IMR-90 (cell line): ENCODE data around the gene SLC12A7. TPM values are rescaled to one million over a fixed set of nuclear protein-coding genes. Genes with fewer than 3 reads are reported as not detected.
A peak's percentile ranks its signal among the peaks of the same experiment; 100 is the strongest.

Experiments
- ATAC-seq: fragments of 200-7000 bp; cut with Tn5 transposase; 2 replicates; pipeline ENCODE4 v1.9.1; 2020; ENCODE audit warnings: low read depth, mild to moderate bottlenecking, moderate library complexity
- BruUV-seq: library from RNA; stranded (reverse); fragments of 400-500 nt; replicated peaks from 2 replicates; lab custom pipeline; 2021; lab: Mats Ljungman, UMichigan
- CTCF ChIA-PET: fragments of 300-600 bp; formaldehyde crosslinking; extraction: SDS; loops from one replicate; lab custom pipeline; 2021; ENCODE audit warnings: antibody characterized with exemption; lab: Yijun Ruan, JAX
- POLR2A ChIA-PET: fragments of 300-600 bp; sonication (Branson Sonifier 250); formaldehyde crosslinking; loops from one replicate; lab custom pipeline; 2022; ENCODE audit warnings: antibody characterized with exemption; ENCODE audit not compliant: unreplicated experiment; lab: Charles Lee
- DNase-seq: peaks from one replicate; pipeline ENCODE4 v3.0.0; 2013
- H2AFZ ChIP-seq: replicated peaks from 2 replicates; pipeline ENCODE3; 2013; ENCODE audit warnings: low read length, mild to moderate bottlenecking; ENCODE audit not compliant: poor library complexity
- H2AK5ac ChIP-seq: 2 replicates; pipeline ENCODE4 v1.6.1; 2013; ENCODE audit warnings: low read depth, low read length, inconsistent platforms
- H2AK9ac ChIP-seq: replicated peaks from 2 replicates; pipeline ENCODE3; 2013; ENCODE audit warnings: mild to moderate bottlenecking, low read depth, low read length, moderate library complexity; ENCODE audit not compliant: poor library complexity
- H2BK120ac ChIP-seq: 2 replicates; pipeline ENCODE4 v1.6.1; 2013; ENCODE audit warnings: low read depth, low read length, inconsistent platforms
- H2BK15ac ChIP-seq: 3 replicates; pipeline ENCODE4 v1.6.1; 2013; ENCODE audit warnings: low read depth, low read length, inconsistent platforms
- H2BK20ac ChIP-seq: 2 replicates; pipeline ENCODE4 v1.6.1; 2013; ENCODE audit warnings: low read depth, mild to moderate bottlenecking, inconsistent platforms, low read length, moderate library complexity
- H2BK5ac ChIP-seq: 2 replicates; pipeline ENCODE4 v1.6.1; 2013; ENCODE audit warnings: mild to moderate bottlenecking, low read depth, low read length, inconsistent platforms; ENCODE audit not compliant: poor library complexity, severe bottlenecking
- H3K14ac ChIP-seq: replicated peaks from 2 replicates; pipeline ENCODE4 v1.6.1; 2013; ENCODE audit warnings: low read depth, low read length, inconsistent platforms
- H3K18ac ChIP-seq: 2 replicates; pipeline ENCODE4 v1.6.1; 2013; ENCODE audit warnings: low read depth, low read length, control low read depth
- H3K23ac ChIP-seq: 2 replicates; pipeline ENCODE4 v1.6.1; 2013; ENCODE audit warnings: low read depth, low read length, inconsistent platforms
- H3K27ac ChIP-seq: 2 replicates; pipeline ENCODE4 v1.5.1; 2013; ENCODE audit warnings: mild to moderate bottlenecking, control low read depth, low read length; ENCODE audit not compliant: insufficient read depth
- H3K27me3 ChIP-seq: 2 replicates; pipeline ENCODE4 v1.6.1; 2013; ENCODE audit warnings: low read length; ENCODE audit not compliant: control insufficient read depth, insufficient read depth
- H3K36me3 ChIP-seq: 2 replicates; pipeline ENCODE4 v1.6.1; 2013; ENCODE audit warnings: low read length, mixed read lengths; ENCODE audit not compliant: control insufficient read depth, insufficient read depth
- H3K4ac ChIP-seq: 2 replicates; pipeline ENCODE4 v1.6.1; 2013; ENCODE audit warnings: low read depth, low read length, inconsistent platforms
- H3K4me1 ChIP-seq: 2 replicates; pipeline ENCODE4 v1.6.1; 2013; ENCODE audit warnings: low read length, mixed read lengths; ENCODE audit not compliant: control insufficient read depth, insufficient read depth
- H3K4me2 ChIP-seq: 2 replicates; pipeline ENCODE4 v1.6.1; 2013; ENCODE audit warnings: low read depth, mild to moderate bottlenecking, control low read depth, low read length, moderate library complexity
- H3K4me3 ChIP-seq: 2 replicates; pipeline ENCODE4 v1.5.1; 2013; ENCODE audit warnings: low read depth, mild to moderate bottlenecking, control low read depth, low read length, moderate library complexity; ENCODE audit not compliant: insufficient read depth
- H3K56ac ChIP-seq: 2 replicates; pipeline ENCODE4 v1.6.1; 2013; ENCODE audit warnings: low read length, inconsistent platforms; ENCODE audit not compliant: insufficient read depth; ENCODE audit errors: extremely low read depth
- H3K79me1 ChIP-seq, 2 experiments: 2 replicates each; pipeline ENCODE4 v1.6.1; 2013; ENCODE audit warnings: low read length in 2 of 2, inconsistent platforms in 1 of 2, low read depth in 1 of 2
- H3K9ac ChIP-seq: 2 replicates; pipeline ENCODE4 v1.6.1; 2013; ENCODE audit warnings: low read depth, low read length, control low read depth
- H3K9me1 ChIP-seq: 2 replicates; pipeline ENCODE4 v1.6.1; 2013; ENCODE audit warnings: low read length, inconsistent platforms; ENCODE audit not compliant: insufficient read depth
- H3K9me3 ChIP-seq: 2 replicates; pipeline ENCODE4 v1.6.1; 2013; ENCODE audit warnings: low read length; ENCODE audit not compliant: control insufficient read depth, insufficient read depth
- H4K20me1 ChIP-seq: 2 replicates; pipeline ENCODE4 v1.6.1; 2013; ENCODE audit warnings: low read length, inconsistent platforms; ENCODE audit not compliant: insufficient read depth
- H4K5ac ChIP-seq: 2 replicates; pipeline ENCODE4 v1.6.1; 2013; ENCODE audit warnings: mild to moderate bottlenecking, low read depth, low read length, control low read depth
- H4K8ac ChIP-seq, 2 experiments: 2 replicates each; pipeline ENCODE4 v1.6.1; 2013; ENCODE audit warnings: low read depth in 2 of 2, low read length in 2 of 2, control low read depth in 1 of 2, inconsistent platforms in 1 of 2
- H4K91ac ChIP-seq: 2 replicates; pipeline ENCODE4 v1.6.1; 2013; ENCODE audit warnings: low read depth, low read length, inconsistent platforms; ENCODE audit not compliant: insufficient read depth
- BHLHE40 ChIP-seq: fragments of 150-350 bp; IDR thresholded peaks from 2 replicates; pipeline ENCODE4 v1.6.1; 2016; ENCODE audit warnings: mild to moderate bottlenecking, low read depth, low read length
- CEBPB ChIP-seq: IDR thresholded peaks from 2 replicates; pipeline ENCODE4 v1.6.1; 2012; ENCODE audit warnings: low read depth, low read length, improper control_type of control experiment
- CHD1 ChIP-seq: IDR thresholded peaks from 2 replicates; pipeline ENCODE4 v1.6.1; 2012; ENCODE audit warnings: low read depth, low read length, improper control_type of control experiment
- CTCF ChIP-seq: conservative IDR thresholded peaks from 2 replicates; pipeline ENCODE4 v1.5.1; 2012; ENCODE audit warnings: mild to moderate bottlenecking, low read depth, low read length, improper control_type of control experiment
- ELK1 ChIP-seq: fragments of 150-350 bp; IDR thresholded peaks from 2 replicates; pipeline ENCODE4 v1.6.1; 2016; ENCODE audit warnings: low read depth, mild to moderate bottlenecking, low read length, moderate library complexity, borderline replicate concordance
- FOS ChIP-seq: fragments of 150-350 bp; IDR thresholded peaks from 2 replicates; pipeline ENCODE4 v1.6.1; 2016; ENCODE audit warnings: low read depth, low read length
- MAFK ChIP-seq: IDR thresholded peaks from 2 replicates; pipeline ENCODE4 v1.6.1; 2012; ENCODE audit warnings: low read depth, low read length, improper control_type of control experiment
- MAZ ChIP-seq: IDR thresholded peaks from 2 replicates; pipeline ENCODE4 v1.6.1; 2012; ENCODE audit warnings: low read depth, mild to moderate bottlenecking, low read length, improper control_type of control experiment, moderate library complexity, borderline replicate concordance
- MXI1 ChIP-seq: IDR thresholded peaks from 2 replicates; pipeline ENCODE4 v1.6.1; 2012; ENCODE audit warnings: low read depth, mild to moderate bottlenecking, low read length, moderate library complexity, borderline replicate concordance
- NFE2L2 ChIP-seq: fragments of 150-350 bp; IDR thresholded peaks from 2 replicates; pipeline ENCODE4 v1.6.1; 2016; ENCODE audit warnings: low read depth, mild to moderate bottlenecking, low read length
- POLR2A ChIP-seq: IDR thresholded peaks from 2 replicates; pipeline ENCODE4 v1.6.1; 2012; ENCODE audit warnings: mild to moderate bottlenecking, low read depth, low read length
- RAD21 ChIP-seq: IDR thresholded peaks from 2 replicates; pipeline ENCODE4 v1.6.1; 2012; ENCODE audit warnings: low read length, improper control_type of control experiment
- RCOR1 ChIP-seq: IDR thresholded peaks from 2 replicates; pipeline ENCODE4 v1.6.1; 2012; ENCODE audit warnings: mild to moderate bottlenecking, low read length, improper control_type of control experiment; ENCODE audit not compliant: insufficient replicate concordance
- RFX5 ChIP-seq: IDR thresholded peaks from 2 replicates; pipeline ENCODE4 v1.8.0; 2012; ENCODE audit warnings: low read depth, mild to moderate bottlenecking, low read length, moderate library complexity
- SMC3 ChIP-seq: fragments of 150-350 bp; IDR thresholded peaks from 2 replicates; pipeline ENCODE4 v1.6.1; 2016; ENCODE audit warnings: low read depth, mild to moderate bottlenecking, antibody characterized with exemption, low read length, moderate library complexity
- WGBS, 2 experiments: methylation state at CpG; one replicate each; pipeline versions ENCODE4 v1.1.5 to v1.1.7; 2013; ENCODE audit warnings: missing lambda C conversion rate in 2 of 2; ENCODE audit not compliant: insufficient read length in 1 of 2; ENCODE audit errors: extremely low coverage in 2 of 2; 5-methylcytosine and 5-hydroxymethylcytosine counted together
- dilution Hi-C: fragments of 300-500 bp; cut with HindIII; formaldehyde crosslinking; loops from one replicate; pipeline ENCODE4 v1.14.3; 2018; ENCODE audit warnings: low sequenced_read_pairs; ENCODE audit not compliant: unreplicated experiment
- in situ Hi-C: fragments of 300-500 bp; cut with MboI; formaldehyde crosslinking; loops from 3 replicates; pipeline ENCODE4 v1.14.3; 2019; ENCODE audit warnings: low sequenced_read_pairs, inconsistent platforms, mixed read lengths
- intact Hi-C: fragments of 100-400 bp; cut with micrococcal nuclease; formaldehyde crosslinking; loops from 2 replicates; pipeline ENCODE4 v1.10.0; 2022
- polyA plus RNA-seq, 3 experiments: library from polyadenylated mRNA; depleted of rRNA; stranded (reverse); fragments of >200 nt; gene quantifications; 2 replicates each; pipeline ENCODE4 v1.2.3, GENCODE V29; 2012; ENCODE audit warnings: low replicate concordance in 1 of 3
- total RNA-seq: library from RNA; depleted of rRNA; stranded (reverse); fragments of >200 nt; gene quantifications from 2 replicates; pipeline ENCODE4 v1.2.3, GENCODE V29; 2012

Gene SLC12A7
- total and polyA plus RNA-seq, 2 of the 4 experiments (the other 2 are of a cell fraction), result 3.0 to 6.1 TPM

- intact Hi-C loops, result no loop called here
- TF ChIP-seq FOS, result no peak
- no peak for TF ChIP-seq MAFK
- TF ChIP-seq RFX5, result no peak
- no peak for TF ChIP-seq BHLHE40
- no peak for TF ChIP-seq CTCF
- TF ChIP-seq POLR2A, result no peak
- TF ChIP-seq SMC3, result no peak
- no peak for TF ChIP-seq ELK1
- no peak for TF ChIP-seq MAZ
- TF ChIP-seq NFE2L2, result no peak
- no peak for TF ChIP-seq MXI1
- TF ChIP-seq CHD1, result no peak
- no peak for TF ChIP-seq RCOR1
- no peak for TF ChIP-seq CEBPB
- TF ChIP-seq RAD21, result no peak
These were observed 70.4 kb downstream of the SLC12A7 start for GRCh38 chr5:1041225-1042143.

More at GRCh38 chr5:1041225-1042143, 70.4 kb downstream of the SLC12A7 start:
- POLR2A ChIA-PET, result no interaction called here
- no peak overlapping the region for H3K18ac ChIP-seq
- H3K79me1 ChIP-seq, result no peaks in the 10 kb centered on the region
- H3K4ac ChIP-seq, result no peak overlapping the region
- H3K9ac ChIP-seq, result no peak overlapping the region
- DNase-seq, result no peak
- no peak overlapping the region for H4K8ac ChIP-seq
- peaks cover 9% of the 10 kb centered on the region; the same call in 1 of the 2 replicates for H3K9me3 ChIP-seq
- CTCF ChIA-PET, result no interaction called here
- no peak overlapping the region for H2AK9ac ChIP-seq
- no peak overlapping the region for H3K4me2 ChIP-seq
- H2BK15ac ChIP-seq, result no peak overlapping the region
- H3K27me3 ChIP-seq, result no peaks in the 10 kb centered on the region
- H3K27ac ChIP-seq, result no peak overlapping the region
- 81 to 100% methylated on average over 6 to 15 of the region's 15 CpGs for WGBS, 2 experiments
- no peak overlapping the region for H2BK120ac ChIP-seq
- no peak overlapping the region for H2AK5ac ChIP-seq
- H3K23ac ChIP-seq, result no peak overlapping the region
- no peak overlapping the region for H3K56ac ChIP-seq
- no peak overlapping the region for H2AFZ ChIP-seq
- dilution Hi-C loops (no loop called here), in situ Hi-C loops (no loop called here)
- no peaks in the 10 kb centered on the region for H4K20me1 ChIP-seq
- H3K14ac ChIP-seq, result no peak overlapping the region
- H4K5ac ChIP-seq, result no peak overlapping the region
- H2BK20ac ChIP-seq, result no peak overlapping the region
- H4K91ac ChIP-seq, result no peak overlapping the region
- H3K4me3 ChIP-seq, result no peak overlapping the region
- BruUV-seq, result no TSS peak
- peak overlapping the region; percentile 13 for H2BK5ac ChIP-seq
- H3K36me3 ChIP-seq, result no peaks in the 10 kb centered on the region
- ATAC-seq, result no peak
- no peaks in the 10 kb centered on the region for H3K4me1 ChIP-seq
- no peaks in the 10 kb centered on the region for H3K9me1 ChIP-seq
